Measurements from ENCODE around the gene ZNF408.

Gene ZNF408

DNA sequence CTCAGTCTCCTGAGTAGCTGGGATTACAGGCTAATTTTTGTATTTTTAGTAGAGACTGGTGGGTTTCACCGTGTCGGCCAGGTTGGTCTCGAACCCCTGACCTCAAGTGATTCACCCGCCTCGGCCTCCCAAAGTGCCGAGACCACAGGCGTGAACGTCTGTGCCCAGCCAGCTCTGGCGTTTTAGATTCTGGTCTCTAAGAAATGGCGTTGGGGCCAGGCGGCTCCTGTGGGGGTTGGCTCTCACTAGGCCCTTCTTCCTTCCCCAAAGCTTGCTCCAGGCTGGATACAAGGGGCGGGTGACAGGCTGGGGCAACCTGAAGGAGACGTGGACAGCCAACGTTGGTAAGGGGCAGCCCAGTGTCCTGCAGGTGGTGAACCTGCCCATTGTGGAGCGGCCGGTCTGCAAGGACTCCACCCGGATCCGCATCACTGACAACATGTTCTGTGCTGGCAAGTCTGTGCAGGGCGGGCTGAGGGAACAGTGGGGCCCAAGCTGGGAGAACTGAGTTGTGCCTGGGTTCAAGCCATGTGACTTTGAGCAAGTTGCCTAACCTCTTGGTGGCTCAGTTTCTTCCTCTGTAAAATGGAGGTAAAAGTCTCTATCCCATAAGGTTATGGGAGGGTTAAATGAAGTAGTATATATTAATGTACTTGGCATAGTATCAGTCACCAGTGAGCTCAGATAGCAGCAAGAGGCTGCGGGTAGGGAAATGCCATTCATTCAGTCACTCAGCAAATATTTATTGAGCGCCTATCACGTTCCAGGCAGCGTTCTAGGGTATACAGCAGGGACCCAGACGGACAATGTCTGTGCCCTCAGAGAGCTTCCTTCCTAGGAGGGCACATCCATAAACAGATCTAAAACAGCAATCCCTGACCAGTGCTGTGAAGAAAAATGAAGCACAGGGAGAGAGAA is 28.5 kb downstream of the ZNF408 start:
- DNase-seq: no peak

DNA sequence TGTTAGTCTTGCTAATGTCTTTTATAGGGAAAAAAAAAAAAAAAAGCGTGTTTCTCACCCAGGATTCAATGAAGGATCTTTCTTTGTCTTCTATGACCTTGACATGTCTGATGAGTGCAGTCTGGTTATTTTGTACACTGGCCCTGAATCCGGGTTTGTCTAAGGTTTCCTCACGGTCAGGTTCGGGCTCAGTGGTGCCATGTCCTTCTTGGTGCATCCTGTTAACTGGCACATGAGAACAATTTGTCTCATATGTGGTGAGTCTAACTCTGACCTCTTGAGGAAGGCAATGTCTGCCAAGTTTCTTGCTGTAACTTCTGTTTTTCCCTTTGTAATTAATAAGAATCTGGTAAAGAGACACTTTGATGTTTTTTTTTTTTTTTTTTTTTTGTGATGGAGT is 30.7 kb downstream of the ZNF408 start:
- no peak for DNase-seq

DNA sequence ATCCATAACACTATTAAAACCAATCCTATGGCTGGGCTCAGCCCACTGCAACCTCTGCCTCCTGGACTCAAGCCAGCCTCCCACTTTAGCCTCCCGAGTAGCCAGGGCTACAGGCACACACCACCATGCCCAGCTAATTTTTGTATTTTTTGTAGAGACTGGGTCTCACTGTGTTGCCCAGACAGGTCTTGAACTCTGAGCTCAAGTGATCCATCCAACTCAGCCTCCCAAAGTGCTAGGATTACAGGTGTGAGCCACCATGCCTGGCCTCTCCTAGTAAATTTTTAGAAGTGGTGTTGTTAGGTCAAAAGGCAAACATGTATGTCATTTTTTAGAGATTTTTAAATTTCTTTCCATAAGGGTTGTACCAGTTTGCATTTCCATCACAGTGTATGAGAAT is 32.4 kb downstream of the ZNF408 start:
- DNase-seq: no peak

DNA sequence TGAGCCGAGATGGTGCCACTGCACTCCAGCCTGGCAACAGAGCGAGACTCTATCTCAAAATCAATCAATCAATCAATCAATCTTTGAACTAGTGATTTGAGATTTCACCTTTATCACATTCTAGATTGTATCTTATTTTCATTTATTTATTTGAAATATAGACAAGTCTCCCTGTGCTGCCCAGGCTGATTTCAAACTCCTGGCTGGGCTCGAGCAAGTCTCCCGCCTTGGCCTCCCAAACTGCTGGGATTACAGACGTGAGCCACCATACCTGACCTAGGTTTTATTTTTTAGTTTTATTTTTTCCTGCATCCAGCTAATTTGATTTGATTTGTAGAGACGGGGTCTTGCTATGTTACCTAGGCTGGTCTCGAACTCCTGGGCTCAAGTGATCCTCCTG is 35.3 kb downstream of the ZNF408 start:
- no peak for DNase-seq

- DNase-seq: no peak
These were observed 35.8 kb downstream of the ZNF408 start for GRCh38 chr11:46736615-46737014.

- DNase-seq: no peak
These were observed 36.9 kb downstream of the ZNF408 start for GRCh38 chr11:46737699-46738098.

DNA sequence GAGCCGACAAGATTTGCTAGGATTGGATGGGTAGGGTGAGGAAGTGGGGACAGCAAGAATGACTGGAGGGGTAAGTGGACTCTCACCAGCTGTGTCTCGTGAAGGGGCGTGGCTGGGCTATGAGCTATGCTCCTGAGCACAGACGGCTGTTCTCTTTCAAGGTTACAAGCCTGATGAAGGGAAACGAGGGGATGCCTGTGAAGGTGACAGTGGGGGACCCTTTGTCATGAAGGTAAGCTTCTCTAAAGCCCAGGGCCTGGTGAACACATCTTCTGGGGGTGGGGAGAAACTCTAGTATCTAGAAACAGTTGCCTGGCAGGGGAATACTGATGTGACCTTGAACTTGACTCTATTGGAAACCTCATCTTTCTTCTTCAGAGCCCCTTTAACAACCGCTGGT is 38.1 kb downstream of the ZNF408 start:
- DNase-seq: no peak

GRCh38 chr11:46741600-46742484 is 41.0 kb downstream of the ZNF408 start:
- DNase-seq: no peak

DNA sequence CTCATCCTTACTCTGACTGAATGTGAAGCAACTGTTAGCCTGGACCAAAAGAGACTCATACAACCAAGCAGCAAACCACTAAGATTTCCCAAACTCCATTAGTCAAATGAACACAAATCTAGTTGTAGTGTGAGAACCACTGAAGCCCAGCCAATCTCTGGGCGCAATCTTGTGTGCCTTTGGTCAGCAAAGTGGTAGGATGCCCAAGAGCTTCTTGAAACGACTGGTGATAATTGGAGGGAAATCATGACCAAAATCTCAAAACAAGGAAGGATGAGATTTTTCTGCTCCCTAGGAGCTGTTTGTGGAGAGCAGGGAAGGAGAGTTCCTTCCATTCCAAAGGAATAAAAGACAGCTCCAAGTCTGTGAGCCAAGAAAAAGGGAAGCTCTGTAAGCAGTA is 42.2 kb downstream of the ZNF408 start:
- no peak for DNase-seq

DNA sequence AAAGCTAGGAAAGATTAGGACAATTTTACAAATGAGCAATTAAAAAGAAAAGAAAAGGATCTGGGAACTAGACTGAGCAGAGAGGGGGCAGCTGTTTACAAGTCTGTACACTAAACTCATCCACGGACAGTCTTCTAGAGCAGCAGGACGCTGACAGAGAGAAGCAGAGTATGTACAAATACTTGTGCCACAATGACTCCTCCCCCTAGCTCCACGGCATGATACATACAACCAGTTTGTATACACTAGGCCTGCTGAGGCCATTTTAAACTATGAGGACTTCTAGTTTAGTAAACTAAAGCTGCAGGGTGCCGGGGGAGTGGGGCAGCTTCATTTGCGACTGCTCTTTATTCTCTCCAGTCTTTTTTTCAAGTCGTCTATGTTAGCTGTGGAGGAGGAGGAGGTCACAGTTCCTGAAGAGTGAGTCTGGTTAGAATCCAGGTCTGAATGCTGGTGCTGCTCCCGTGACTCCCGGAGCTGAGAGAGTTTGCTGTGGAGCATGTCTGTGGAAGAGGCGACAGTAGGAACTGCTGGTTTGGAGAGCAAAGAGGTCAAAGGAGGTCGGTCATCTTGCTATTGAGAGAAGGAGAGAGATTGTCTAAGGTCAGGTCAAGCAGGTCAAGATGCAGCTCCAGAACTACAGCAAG is 43.0 kb downstream of the ZNF408 start:
- no peak for DNase-seq

- DNase-seq: no peak
These were observed 44.5 kb downstream of the ZNF408 start for GRCh38 chr11:46745328-46745727.

GRCh38 chr11:46745995-46746394 is 45.2 kb downstream of the ZNF408 start:
- no peak for DNase-seq

- no peak for DNase-seq
These were observed 46.3 kb downstream of the ZNF408 start for GRCh38 chr11:46747150-46747549.
